Neural cell (in vitro differentiated cells): ENCODE results near the gene SLAIN1. TPM values are rescaled to one million over a fixed set of nuclear protein-coding genes. Genes with fewer than 3 reads are reported as not detected.

ENCODE experiments used
- H2AFZ ChIP-seq: fragments of 200-600, 300-800 bp; sonication (generic), shearing (Covaris generic); 2 replicates; pipeline ENCODE4 v1.6.0; 2014; ENCODE audit warnings: low read depth, mild to moderate bottlenecking, antibody characterized with exemption, low read length, moderate library complexity
- H3F3A ChIP-seq: fragments of 200-600 bp; shearing (Covaris generic); 2 replicates; pipeline ENCODE4 v1.6.1; 2016; ENCODE audit warnings: mild to moderate bottlenecking, moderate library complexity, mixed read lengths, antibody characterized with exemption, low read length; ENCODE audit not compliant: insufficient read depth, poor library complexity, severe bottlenecking
- H3K27ac ChIP-seq: fragments of 200-600, 300-800 bp; sonication (generic), shearing (Covaris generic); 2 replicates; pipeline ENCODE4 v1.5.1; 2014; ENCODE audit warnings: mild to moderate bottlenecking, low read length, moderate library complexity
- H3K27me3 ChIP-seq: fragments of 300-800, 200-600 bp; sonication (generic), shearing (Covaris generic); 2 replicates; pipeline ENCODE4 v1.6.0; 2014; ENCODE audit warnings: mild to moderate bottlenecking, low read depth, low read length, moderate library complexity; ENCODE audit not compliant: insufficient read depth
- H3K36me3 ChIP-seq: fragments of 300-800, 200-600 bp; sonication (generic), shearing (Covaris generic); 2 replicates; pipeline ENCODE4 v1.5.1; 2014; ENCODE audit warnings: mild to moderate bottlenecking, antibody characterized with exemption, low read length, moderate library complexity; ENCODE audit not compliant: insufficient read depth
- H3K4me2 ChIP-seq: fragments of 300-800, 200-600 bp; sonication (generic), shearing (Covaris generic); 2 replicates; pipeline ENCODE4 v1.6.0; 2014; ENCODE audit warnings: mild to moderate bottlenecking, low read length
- H3K4me3 ChIP-seq: fragments of 300-800, 200-600 bp; sonication (generic), shearing (Covaris generic); 2 replicates; pipeline ENCODE4 v1.5.1; 2014; ENCODE audit warnings: mild to moderate bottlenecking, low read length, moderate library complexity
- H3K79me2 ChIP-seq: fragments of 200-600 bp; shearing (Covaris generic); replicated peaks from 2 replicates; pipeline ENCODE4 v1.6.0; 2014; ENCODE audit warnings: mild to moderate bottlenecking, low read length, moderate library complexity; ENCODE audit not compliant: insufficient read depth
- H3K9ac ChIP-seq: fragments of 300-800, 200-600 bp; sonication (generic), shearing (Covaris generic); 2 replicates; pipeline ENCODE4 v1.6.1; 2016; ENCODE audit warnings: mild to moderate bottlenecking, low read length, mixed read lengths
- H3K9me2 ChIP-seq: fragments of 200-600 bp; shearing (Covaris generic); 2 replicates; pipeline ENCODE4 v1.6.1; 2016; ENCODE audit warnings: mild to moderate bottlenecking, low read length, mixed read lengths; ENCODE audit not compliant: insufficient read depth
- H3K9me3 ChIP-seq: fragments of 200-600, 300-800 bp; sonication (generic), shearing (Covaris generic); 2 replicates; pipeline ENCODE4 v1.6.1; 2016; ENCODE audit warnings: mild to moderate bottlenecking, mixed run types, low read length, moderate library complexity, mixed read lengths
- H4K20me1 ChIP-seq: fragments of 200-600 bp; shearing (Covaris generic); 2 replicates; pipeline ENCODE4 v1.6.1; 2016; ENCODE audit warnings: mild to moderate bottlenecking, mixed run types; ENCODE audit not compliant: insufficient read depth
- EP300 ChIP-seq: fragments of 450-650 bp; conservative IDR thresholded peaks from 2 replicates; pipeline ENCODE4 v1.6.1; 2014; ENCODE audit warnings: antibody characterized with exemption, mild to moderate bottlenecking, moderate library complexity; ENCODE audit not compliant: poor library complexity, severe bottlenecking
- EZH2 ChIP-seq: fragments of 200-600, 300-800 bp; shearing (Covaris generic), sonication (generic); IDR thresholded peaks from 2 replicates; pipeline ENCODE4 v1.6.1; 2014; ENCODE audit warnings: antibody characterized with exemption, low read length, borderline replicate concordance, mild to moderate bottlenecking; ENCODE audit not compliant: insufficient read depth, poor library complexity, severe bottlenecking
- MXI1 ChIP-seq: fragments of 450-650 bp; conservative IDR thresholded peaks from 2 replicates; pipeline ENCODE4 v1.6.1; 2014; ENCODE audit warnings: antibody characterized with exemption, mild to moderate bottlenecking; ENCODE audit not compliant: poor library complexity, severe bottlenecking
- POLR2AphosphoS5 ChIP-seq: IDR thresholded peaks from 2 replicates; pipeline ENCODE4 v1.6.1; 2012
- RAD21 ChIP-seq: fragments of 450-650 bp; conservative IDR thresholded peaks from 2 replicates; pipeline ENCODE4 v1.6.1; 2014; ENCODE audit warnings: antibody characterized with exemption, mild to moderate bottlenecking, moderate library complexity
- SMC3 ChIP-seq: fragments of 450-650 bp; conservative IDR thresholded peaks from 2 replicates; pipeline ENCODE4 v1.6.1; 2014; ENCODE audit warnings: antibody characterized with exemption, mild to moderate bottlenecking, moderate library complexity; ENCODE audit not compliant: poor library complexity
- TAF1 ChIP-seq: IDR thresholded peaks from 2 replicates; pipeline ENCODE4 v1.6.1; 2012; ENCODE audit warnings: low read depth
- polyA plus RNA-seq: library from polyadenylated mRNA; depleted of rRNA; stranded (reverse); fragments of >200 nt; gene quantifications from 2 replicates; pipeline ENCODE4 v1.2.3, GENCODE V29; 2014
- TF ChIP-seq, protein P1 (sequence below): IDR thresholded peaks from 2 replicates; pipeline ENCODE4 v1.6.1; 2012; ENCODE audit warnings: borderline replicate concordance
- TF ChIP-seq, protein P2 (sequence below): fragments of 450-650 bp; IDR thresholded peaks from 2 replicates; pipeline ENCODE4 v1.5.1; 2014; ENCODE audit warnings: antibody characterized with exemption, mild to moderate bottlenecking, moderate library complexity; ENCODE audit not compliant: poor library complexity, severe bottlenecking

The SLAIN1 gene
- polyA plus RNA-seq, 1 donor from 2014 or later, result 155 TPM

GRCh38 chr13:77678691-77679235, 18.7 kb upstream of the SLAIN1 start:
- H3K9ac ChIP-seq, result no peak overlapping the region
- no peaks in the 10 kb centered on the region for H4K20me1 ChIP-seq
- TF ChIP-seq, protein P1, sequence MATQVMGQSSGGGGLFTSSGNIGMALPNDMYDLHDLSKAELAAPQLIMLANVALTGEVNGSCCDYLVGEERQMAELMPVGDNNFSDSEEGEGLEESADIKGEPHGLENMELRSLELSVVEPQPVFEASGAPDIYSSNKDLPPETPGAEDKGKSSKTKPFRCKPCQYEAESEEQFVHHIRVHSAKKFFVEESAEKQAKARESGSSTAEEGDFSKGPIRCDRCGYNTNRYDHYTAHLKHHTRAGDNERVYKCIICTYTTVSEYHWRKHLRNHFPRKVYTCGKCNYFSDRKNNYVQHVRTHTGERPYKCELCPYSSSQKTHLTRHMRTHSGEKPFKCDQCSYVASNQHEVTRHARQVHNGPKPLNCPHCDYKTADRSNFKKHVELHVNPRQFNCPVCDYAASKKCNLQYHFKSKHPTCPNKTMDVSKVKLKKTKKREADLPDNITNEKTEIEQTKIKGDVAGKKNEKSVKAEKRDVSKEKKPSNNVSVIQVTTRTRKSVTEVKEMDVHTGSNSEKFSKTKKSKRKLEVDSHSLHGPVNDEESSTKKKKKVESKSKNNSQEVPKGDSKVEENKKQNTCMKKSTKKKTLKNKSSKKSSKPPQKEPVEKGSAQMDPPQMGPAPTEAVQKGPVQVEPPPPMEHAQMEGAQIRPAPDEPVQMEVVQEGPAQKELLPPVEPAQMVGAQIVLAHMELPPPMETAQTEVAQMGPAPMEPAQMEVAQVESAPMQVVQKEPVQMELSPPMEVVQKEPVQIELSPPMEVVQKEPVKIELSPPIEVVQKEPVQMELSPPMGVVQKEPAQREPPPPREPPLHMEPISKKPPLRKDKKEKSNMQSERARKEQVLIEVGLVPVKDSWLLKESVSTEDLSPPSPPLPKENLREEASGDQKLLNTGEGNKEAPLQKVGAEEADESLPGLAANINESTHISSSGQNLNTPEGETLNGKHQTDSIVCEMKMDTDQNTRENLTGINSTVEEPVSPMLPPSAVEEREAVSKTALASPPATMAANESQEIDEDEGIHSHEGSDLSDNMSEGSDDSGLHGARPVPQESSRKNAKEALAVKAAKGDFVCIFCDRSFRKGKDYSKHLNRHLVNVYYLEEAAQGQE, result no peak
- no peak for TF ChIP-seq POLR2AphosphoS5
- TF ChIP-seq MXI1, result no peak
- no peak for TF ChIP-seq SMC3
- TF ChIP-seq RAD21, result no peak
- TF ChIP-seq TAF1, result no peak
- H3F3A ChIP-seq, result no peaks in the 10 kb centered on the region
- H2AFZ ChIP-seq, result no peak overlapping the region
- H3K27ac ChIP-seq, result no peak overlapping the region
- H3K9me2 ChIP-seq, result no peaks in the 10 kb centered on the region
- no peaks in the 10 kb centered on the region for H3K36me3 ChIP-seq
- H3K4me2 ChIP-seq, result no peak overlapping the region
- no peak overlapping the region for H3K4me3 ChIP-seq
- no peaks in the 10 kb centered on the region for H3K27me3 ChIP-seq
- no peaks in the 10 kb centered on the region for H3K79me2 ChIP-seq
- no peaks in the 10 kb centered on the region for H3K9me3 ChIP-seq

DNA sequence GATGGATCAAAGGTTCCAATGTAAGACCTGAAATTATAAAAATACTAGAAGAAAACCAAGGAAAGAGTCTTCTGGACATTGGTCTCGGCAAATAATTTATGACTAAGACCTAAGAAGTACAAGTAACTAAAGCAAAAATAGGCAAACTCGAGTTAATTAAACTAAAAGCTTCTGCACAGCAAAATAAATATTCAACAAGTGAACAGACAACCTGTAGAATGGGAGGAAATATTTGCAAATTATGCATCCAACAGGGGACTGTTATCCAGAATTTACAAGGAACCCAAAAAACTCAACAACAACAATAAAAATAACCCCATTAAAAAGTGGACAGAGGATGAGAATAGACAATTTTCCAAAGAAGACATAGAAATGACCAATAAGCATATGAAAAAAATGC, 9.7 kb upstream of the SLAIN1 start:
- TF ChIP-seq, protein P1, result no peak
- TF ChIP-seq RAD21 (no peak), POLR2AphosphoS5 (no peak), SMC3 (no peak), MXI1 (no peak), EP300 (no peak), TAF1 (no peak), EZH2 (no peak)
- TF ChIP-seq, protein P2, sequence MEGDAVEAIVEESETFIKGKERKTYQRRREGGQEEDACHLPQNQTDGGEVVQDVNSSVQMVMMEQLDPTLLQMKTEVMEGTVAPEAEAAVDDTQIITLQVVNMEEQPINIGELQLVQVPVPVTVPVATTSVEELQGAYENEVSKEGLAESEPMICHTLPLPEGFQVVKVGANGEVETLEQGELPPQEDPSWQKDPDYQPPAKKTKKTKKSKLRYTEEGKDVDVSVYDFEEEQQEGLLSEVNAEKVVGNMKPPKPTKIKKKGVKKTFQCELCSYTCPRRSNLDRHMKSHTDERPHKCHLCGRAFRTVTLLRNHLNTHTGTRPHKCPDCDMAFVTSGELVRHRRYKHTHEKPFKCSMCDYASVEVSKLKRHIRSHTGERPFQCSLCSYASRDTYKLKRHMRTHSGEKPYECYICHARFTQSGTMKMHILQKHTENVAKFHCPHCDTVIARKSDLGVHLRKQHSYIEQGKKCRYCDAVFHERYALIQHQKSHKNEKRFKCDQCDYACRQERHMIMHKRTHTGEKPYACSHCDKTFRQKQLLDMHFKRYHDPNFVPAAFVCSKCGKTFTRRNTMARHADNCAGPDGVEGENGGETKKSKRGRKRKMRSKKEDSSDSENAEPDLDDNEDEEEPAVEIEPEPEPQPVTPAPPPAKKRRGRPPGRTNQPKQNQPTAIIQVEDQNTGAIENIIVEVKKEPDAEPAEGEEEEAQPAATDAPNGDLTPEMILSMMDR, result no peak
- no peaks in the 10 kb centered on the region for H3K79me2 ChIP-seq
- H3K27me3 ChIP-seq, result no peaks in the 10 kb centered on the region
- no peak overlapping the region for H3K4me2 ChIP-seq
- H3K4me3 ChIP-seq, result no peak overlapping the region
- no peak overlapping the region for H3K9ac ChIP-seq
- H3K36me3 ChIP-seq, result no peaks in the 10 kb centered on the region
- no peaks in the 10 kb centered on the region for H3F3A ChIP-seq
- H3K9me3 ChIP-seq, result no peaks in the 10 kb centered on the region
- H3K27ac ChIP-seq, result no peak overlapping the region
- no peaks in the 10 kb centered on the region for H3K9me2 ChIP-seq
- no peak overlapping the region for H2AFZ ChIP-seq
- H4K20me1 ChIP-seq, result no peaks in the 10 kb centered on the region
